Breast epithelium (tissue), 3 donors: Measurements from ENCODE around the gene DGUOK.

ENCODE experiments used
- POLR2A ChIP-seq: fragments of 450-650 bp; IDR thresholded peaks from one replicate; pipeline ENCODE4 v1.6.1; 2016; ENCODE audit warnings: antibody characterized with exemption, mild to moderate bottlenecking, moderate library complexity
- TF ChIP-seq, protein P1 (sequence below), 3 donors: fragments of 450-650 bp; IDR thresholded peaks; one replicate each; pipeline ENCODE4 v1.5.1; 2016 to 2017; ENCODE audit warnings: antibody characterized with exemption in 3 of 3, mild to moderate bottlenecking in 3 of 3, moderate library complexity in 3 of 3

DNA sequence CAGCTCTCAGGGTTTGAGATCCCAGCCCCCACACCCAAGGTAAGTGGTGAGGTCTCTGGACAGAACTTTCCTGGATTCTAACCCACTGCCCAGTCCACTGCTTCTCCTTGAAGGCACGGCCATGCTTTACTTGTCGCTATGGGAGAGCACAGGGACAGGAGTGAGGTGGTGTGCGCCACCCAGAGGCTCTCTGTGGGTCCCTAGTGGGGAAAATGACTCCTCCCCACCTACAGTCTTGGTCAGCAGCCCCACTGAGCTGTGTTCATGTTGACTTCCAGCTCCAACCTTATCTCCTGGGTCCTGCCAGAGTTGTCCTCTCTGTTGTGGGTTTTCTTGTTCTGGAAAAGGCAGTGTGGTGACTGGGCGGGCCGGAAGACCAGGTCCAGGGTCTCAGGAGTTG, 69.1 kb downstream of the DGUOK start:
- TF ChIP-seq POLR2A: no peak
- TF ChIP-seq, protein P1, sequence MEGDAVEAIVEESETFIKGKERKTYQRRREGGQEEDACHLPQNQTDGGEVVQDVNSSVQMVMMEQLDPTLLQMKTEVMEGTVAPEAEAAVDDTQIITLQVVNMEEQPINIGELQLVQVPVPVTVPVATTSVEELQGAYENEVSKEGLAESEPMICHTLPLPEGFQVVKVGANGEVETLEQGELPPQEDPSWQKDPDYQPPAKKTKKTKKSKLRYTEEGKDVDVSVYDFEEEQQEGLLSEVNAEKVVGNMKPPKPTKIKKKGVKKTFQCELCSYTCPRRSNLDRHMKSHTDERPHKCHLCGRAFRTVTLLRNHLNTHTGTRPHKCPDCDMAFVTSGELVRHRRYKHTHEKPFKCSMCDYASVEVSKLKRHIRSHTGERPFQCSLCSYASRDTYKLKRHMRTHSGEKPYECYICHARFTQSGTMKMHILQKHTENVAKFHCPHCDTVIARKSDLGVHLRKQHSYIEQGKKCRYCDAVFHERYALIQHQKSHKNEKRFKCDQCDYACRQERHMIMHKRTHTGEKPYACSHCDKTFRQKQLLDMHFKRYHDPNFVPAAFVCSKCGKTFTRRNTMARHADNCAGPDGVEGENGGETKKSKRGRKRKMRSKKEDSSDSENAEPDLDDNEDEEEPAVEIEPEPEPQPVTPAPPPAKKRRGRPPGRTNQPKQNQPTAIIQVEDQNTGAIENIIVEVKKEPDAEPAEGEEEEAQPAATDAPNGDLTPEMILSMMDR (IDR thresholded peaks at IDR 0.05): no peak
